ENCODE results near the gene SMAD3.

SMAD3 gene

GRCh38 chr15:67096546-67097294 is 31.3 kb downstream of the SMAD3 start:
- DNase-seq (ENCODE audit: low read depth, low spot score) = no peak

DNA sequence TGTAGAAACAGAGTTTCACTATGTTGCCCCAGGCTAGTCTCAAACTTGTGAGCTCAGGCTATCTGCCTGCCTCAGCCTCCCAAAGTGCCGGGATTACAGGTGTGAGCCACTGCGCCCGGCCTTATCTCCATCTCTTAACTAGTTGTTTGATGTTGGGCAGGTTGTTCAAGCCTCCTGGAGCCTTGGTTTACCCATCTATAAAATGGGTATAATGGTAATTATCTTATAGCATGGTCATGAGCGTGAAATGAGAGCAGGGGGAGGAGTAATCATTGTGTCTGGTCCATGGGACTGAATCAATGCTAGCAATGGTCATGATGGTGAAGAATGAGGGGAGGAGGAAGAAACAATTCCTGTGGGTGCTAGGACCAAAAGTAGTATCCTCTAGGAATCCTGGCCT is 32.0 kb downstream of the SMAD3 start:
- no peak for DNase-seq (ENCODE audit: low read depth, low spot score)

DNA sequence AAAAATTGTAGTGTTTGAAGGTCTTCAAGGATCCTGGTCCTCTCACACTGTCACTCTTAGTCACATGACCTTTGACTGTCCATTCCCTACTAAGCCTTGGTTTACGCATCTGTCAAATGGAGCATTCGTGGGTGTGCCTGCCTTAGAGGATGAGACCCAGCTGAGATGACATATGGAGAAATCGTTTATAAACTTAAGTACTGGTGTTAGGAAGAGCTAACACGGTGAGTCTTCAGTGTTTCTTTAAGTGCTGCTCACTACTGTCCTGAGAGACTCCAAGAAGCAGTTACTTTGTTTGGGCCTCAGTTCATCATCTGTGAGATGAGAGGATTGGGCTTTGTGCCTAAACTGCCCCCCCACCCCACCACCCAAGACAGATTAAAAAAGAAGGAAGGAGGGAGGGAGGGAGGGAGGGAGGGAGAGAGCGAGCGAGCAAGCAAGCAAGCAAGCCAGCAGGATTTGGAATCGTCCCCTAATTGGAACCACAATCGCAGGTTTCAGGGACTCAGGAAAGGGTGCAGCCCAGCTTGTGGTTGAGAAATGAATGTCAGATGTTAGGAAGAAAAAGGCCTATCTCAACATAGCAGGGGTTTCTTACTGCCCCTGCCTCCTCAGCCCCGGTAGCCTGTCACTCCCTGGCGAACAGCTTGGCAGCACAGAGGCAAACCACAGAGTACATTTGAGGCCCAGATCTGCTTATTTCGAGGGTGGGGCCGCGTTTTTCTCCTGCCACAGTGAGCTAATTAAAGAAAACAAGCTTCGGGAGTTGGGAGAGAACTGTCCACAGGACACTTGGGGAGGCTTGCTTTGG is 32.7 kb downstream of the SMAD3 start:
- DNase-seq (ENCODE audit: low read depth, low spot score) = no peak

DNA sequence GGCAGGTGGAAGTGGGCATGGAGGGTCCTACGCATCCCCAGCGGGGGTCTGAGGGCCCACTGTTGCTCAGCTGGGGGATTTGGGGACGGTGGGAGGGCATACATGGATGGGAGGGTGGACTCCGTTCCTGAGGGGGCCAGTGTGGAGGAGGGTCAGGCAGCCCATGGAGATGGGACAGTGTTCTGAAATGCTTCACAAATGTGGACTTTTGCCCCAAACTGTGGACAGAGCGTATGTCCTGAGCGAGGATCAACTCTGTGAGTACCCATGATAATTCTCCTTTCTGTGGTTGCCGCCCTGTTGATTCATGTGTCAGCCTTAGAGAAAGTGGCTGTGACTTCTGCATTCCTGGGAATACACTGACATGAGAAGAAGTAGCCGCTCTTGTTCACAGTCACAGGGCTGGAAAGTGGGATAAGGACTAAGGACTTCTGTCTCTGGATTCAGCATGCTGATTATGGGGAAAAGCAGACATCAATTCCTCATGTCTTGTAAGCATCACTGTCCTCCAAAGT is 33.4 kb downstream of the SMAD3 start:
- DNase-seq (ENCODE audit: low read depth, low spot score) = no peak

DNA sequence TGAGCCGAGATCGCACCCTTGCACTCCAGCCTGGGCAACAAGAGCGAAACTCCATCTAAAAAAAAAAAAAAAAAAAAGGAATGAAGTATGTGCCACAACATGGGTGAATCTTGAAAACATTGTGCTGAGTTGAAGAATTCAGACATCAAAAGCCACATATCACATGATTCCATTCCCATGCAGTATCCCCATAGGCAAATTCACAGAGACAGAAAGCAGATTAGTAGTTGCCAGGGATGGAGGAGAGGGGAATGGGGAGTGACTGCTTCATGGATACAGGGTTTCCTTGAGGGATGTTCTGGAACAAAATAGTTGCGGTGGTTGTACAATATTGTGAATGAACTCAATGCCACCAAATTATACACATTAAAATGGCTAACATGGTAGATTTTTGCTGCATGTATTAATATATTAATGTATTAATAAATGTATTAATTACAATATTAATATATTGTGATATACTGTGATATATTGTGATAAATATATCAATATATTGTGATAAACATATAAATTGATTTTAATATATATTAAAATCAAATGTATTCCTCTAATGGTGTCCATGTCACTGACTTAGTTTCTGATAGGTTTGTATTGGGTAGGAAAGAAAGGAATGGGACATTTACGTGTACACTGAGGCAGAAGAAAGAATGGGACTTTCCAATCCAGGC is 34.9 kb downstream of the SMAD3 start:
- DNase-seq (ENCODE audit: low read depth, low spot score) = no peak

- DNase-seq (ENCODE audit: low read depth, low spot score) = no peak
Observed at GRCh38 chr15:67100801-67101581, 35.6 kb downstream of the SMAD3 start.

- DNase-seq (ENCODE audit: low read depth, low spot score) = no peak
Observed at GRCh38 chr15:67101911-67102598, 36.7 kb downstream of the SMAD3 start.

- no peak for DNase-seq (ENCODE audit: low read depth, low spot score)
Observed at GRCh38 chr15:67102599-67102929, 37.2 kb downstream of the SMAD3 start.

GRCh38 chr15:67103021-67103420 is 37.6 kb downstream of the SMAD3 start:
- no peak for DNase-seq (ENCODE audit: low read depth, low spot score)

GRCh38 chr15:67103432-67103831 is 38.0 kb downstream of the SMAD3 start:
- no peak for DNase-seq (ENCODE audit: low read depth, low spot score)

DNA sequence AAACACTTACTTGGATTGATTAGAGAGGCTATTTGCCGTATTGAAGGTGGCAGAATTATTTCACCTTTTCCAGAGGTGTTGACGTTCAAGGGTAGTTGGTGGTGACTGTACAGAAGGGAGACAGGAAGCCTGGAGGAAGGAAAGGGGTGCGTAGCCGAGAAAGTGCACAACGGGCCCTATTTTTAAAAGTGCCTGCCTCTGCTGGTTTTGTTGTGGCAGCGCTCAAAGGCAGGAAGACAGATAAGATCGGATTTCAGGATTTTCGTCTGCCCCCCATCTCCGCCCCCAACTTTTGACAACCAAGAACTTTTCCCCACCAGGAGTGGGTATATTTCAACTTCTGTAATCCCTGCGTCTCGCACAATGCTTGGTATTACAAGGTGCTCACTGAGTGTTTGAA is 38.5 kb downstream of the SMAD3 start:
- DNase-seq (ENCODE audit: low read depth, low spot score) = no peak

GRCh38 chr15:67104510-67104909 is 39.1 kb downstream of the SMAD3 start:
- DNase-seq (ENCODE audit: low read depth, low spot score) = no peak

DNA sequence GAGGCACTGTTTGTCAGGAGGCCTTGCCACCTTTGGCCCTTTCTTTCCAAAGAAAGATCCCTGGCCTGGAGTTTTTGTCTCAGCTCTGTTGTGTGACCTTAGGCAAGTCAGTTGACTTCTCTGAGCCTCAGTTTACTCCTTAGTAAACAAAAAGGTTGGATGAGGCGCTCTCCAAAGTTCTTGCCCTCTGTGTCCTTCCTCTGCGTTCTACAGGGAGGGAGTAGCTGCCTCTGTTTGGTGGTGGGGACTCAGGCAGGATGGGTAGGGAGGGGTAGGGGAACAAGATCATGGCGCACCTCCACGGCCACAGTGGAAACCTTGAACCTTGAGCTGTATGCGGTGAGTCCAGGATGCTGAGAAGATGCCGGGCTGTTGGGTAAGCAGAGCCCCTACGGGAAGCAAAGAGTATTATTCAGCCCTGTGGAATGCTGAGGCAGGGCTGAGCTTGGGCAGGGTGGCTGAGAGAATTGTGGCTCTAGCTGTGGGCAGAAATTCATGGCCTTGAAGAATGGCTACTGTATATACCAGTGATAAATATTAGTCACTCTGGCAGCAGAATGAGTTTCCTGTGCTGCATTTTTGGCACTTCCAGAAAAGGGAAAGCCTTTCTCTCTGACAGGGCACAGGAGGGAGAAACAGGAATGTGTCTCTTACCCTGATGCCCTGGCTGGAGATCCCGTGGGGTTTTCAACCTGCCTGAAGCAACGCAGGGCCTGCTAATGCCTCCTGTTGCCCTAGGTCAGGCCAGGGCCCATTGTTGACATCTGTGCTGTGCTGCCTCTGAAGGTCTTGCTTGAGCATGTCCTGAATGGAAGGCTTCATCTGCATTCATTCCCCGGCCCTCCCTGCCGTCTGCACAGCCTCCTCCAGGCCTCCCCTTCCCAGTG is 39.9 kb downstream of the SMAD3 start:
- peak; percentile 82 for DNase-seq (ENCODE audit: low read depth, low spot score)

DNA sequence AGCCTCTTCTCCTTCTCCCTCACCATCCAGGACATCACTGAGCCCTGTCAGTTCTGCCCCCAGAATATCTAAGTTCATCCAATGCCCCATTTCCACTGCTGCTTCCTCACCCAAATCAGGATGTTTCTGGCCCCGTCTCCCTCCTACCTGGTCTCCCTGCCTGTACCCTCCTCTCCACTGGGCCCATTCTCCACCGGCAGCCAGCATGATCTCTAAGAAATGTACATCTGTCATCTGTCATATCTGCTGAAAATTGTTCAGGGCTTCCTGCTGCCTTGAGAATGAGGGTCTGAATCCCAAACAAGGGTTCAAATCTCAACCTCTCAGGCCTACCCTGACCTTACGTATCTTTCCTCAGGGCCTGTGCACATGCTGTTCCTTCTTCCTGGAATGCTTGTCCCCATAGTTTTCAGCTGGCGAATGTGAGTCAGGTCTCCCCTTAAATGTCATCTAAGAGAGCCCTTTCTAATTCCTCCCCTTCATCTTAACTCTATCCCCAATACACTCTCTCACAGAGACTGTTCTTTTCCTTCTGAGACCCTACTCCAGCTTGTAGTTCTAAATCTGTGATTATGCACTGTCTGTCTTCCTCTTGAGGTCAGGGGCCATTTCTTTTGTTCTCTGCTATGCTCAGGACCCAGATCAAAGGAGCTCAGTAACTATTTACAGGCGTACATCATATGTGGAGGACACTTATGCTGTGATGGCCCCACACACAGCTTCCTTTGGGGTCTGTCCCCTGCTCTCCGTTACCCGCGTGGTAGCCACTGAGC is 40.8 kb downstream of the SMAD3 start:
- no peak for DNase-seq (ENCODE audit: low read depth, low spot score)

- DNase-seq (ENCODE audit: low read depth, low spot score) = no peak
Observed at GRCh38 chr15:67106764-67107013, 41.3 kb downstream of the SMAD3 start.

GRCh38 chr15:67107014-67107812 is 41.8 kb downstream of the SMAD3 start:
- peak; percentile 53 for DNase-seq (ENCODE audit: low read depth, low spot score)

DNA sequence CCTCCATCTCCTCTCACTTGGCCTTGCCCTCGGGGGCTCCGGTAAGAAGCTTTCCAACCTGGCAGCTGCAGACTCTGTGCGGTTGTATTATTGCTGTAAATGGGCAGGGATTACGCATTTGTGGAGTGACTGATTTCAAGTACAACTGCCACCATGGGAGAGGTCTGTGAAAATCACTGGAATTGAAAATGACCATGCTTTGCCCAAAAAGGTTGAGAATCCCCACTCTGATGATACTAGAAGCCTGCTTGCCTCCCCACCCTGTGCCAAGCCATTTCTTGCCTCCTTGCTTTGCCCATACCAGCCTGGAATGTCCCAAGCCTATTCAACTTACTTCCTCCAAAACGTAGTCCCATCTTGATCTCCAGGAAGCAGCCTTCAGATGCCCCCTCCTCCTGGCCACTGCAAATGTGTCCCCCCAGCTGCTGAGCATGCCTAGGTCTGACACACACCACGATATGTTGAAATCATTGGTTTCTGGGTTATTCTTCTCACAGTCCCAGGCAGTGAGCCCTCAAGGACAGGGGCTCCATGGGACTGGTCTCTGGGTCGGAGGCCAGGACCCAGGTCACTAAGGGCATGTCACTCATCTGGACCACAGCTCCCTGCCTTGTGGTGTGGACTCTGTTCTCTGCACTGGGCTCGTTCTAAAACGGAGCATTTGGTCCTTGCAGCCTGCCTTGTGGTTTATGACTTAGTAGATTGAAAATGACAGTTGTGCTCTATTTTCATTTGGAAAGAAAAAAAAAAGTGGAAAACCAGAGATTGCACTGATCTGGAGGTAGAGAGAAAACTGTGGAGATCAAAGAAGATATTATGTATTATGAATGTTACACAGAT is 42.9 kb downstream of the SMAD3 start:
- no peak for DNase-seq (ENCODE audit: low read depth, low spot score)
